Suprapubic skin (tissue), 4 donors: ENCODE data around the gene MACC1. TPM values are rescaled to one million over a fixed set of nuclear protein-coding genes. Genes with fewer than 3 reads are reported as not detected.

ENCODE experiments used
- DNase-seq, 2 donors: peaks; one replicate each; pipeline ENCODE4 v3.0.0-alpha.2; 2019; ENCODE audit warnings: low spot score in 2 of 2
- H3K27ac ChIP-seq: fragments of 200-600 bp; sonication (generic); one replicate; pipeline ENCODE4 v1.5.1; 2019
- H3K27me3 ChIP-seq: fragments of 200-600 bp; sonication (generic); one replicate; pipeline ENCODE4 v1.5.1; 2019
- H3K36me3 ChIP-seq: fragments of 200-600 bp; sonication (generic); one replicate; pipeline ENCODE4 v1.5.1; 2019
- H3K4me1 ChIP-seq: fragments of 200-600 bp; sonication (generic); one replicate; pipeline ENCODE4 v1.5.1; 2019
- H3K4me3 ChIP-seq: fragments of 200-600 bp; sonication (generic); one replicate; pipeline ENCODE4 v1.5.1; 2019; ENCODE audit warnings: mild to moderate bottlenecking
- H3K9me3 ChIP-seq: fragments of 200-600 bp; sonication (generic); one replicate; pipeline ENCODE4 v1.5.1; 2019
- CTCF ChIP-seq, 2 donors: fragments of 200-600 bp in 1 of 2; fragments of 450-650 bp in 1 of 2; sonication (generic) in 1 of 2; IDR thresholded peaks; one replicate each; pipeline ENCODE4 v1.5.1; 2016 to 2019; ENCODE audit warnings: antibody characterized with exemption in 2 of 2, mild to moderate bottlenecking in 1 of 2, moderate library complexity in 1 of 2
- EP300 ChIP-seq: sonication (generic); formaldehyde crosslinking; IDR thresholded peaks from one replicate; pipeline ENCODE4 v1.6.1; 2017; ENCODE audit warnings: antibody characterized with exemption
- POLR2A ChIP-seq, 2 donors: fragments of 450-650 bp; IDR thresholded peaks; one replicate each; pipeline ENCODE4 v1.6.1; 2017; ENCODE audit warnings: antibody characterized with exemption in 2 of 2, mild to moderate bottlenecking in 2 of 2, moderate library complexity in 2 of 2
- POLR2AphosphoS5 ChIP-seq, 3 donors: sonication (generic); formaldehyde crosslinking; IDR thresholded peaks; one replicate each; pipeline ENCODE4 v1.6.1; 2017; ENCODE audit warnings: antibody characterized with exemption in 3 of 3
- WGBS: methylation state at CpG from one replicate; pipeline ENCODE4 v1.1.5; 2018; 5-methylcytosine and 5-hydroxymethylcytosine counted together
- total RNA-seq, 4 donors: library from RNA; depleted of rRNA; stranded (reverse); fragments of >200 nt; gene quantifications; one replicate each; pipeline ENCODE4 v1.1.0, GENCODE V29; 2016

The MACC1 gene
- total RNA-seq, 4 donors from 2014 or later, result 8.6 to 13.0 (median 11.5) TPM

- Histone ChIP-seq H3K9me3 (no peaks in the 10 kb centered on the region), H3K4me1 (peaks cover 21% of the 10 kb centered on the region), H3K27ac (no peak overlapping the region), H3K36me3 (no peaks in the 10 kb centered on the region), H3K27me3 (no peaks in the 10 kb centered on the region), H3K4me3 (no peak overlapping the region)
- DNase-seq, result no peak
- no peak for TF ChIP-seq CTCF (IDR thresholded peaks at IDR 0.05)
- no peak for TF ChIP-seq EP300
- no peak for TF ChIP-seq POLR2A (IDR thresholded peaks at IDR 0.05)
- whole genome bisulfite sequencing, result 85% methylated on average over 2 of the region's 2 CpGs
These were observed 20.4 kb upstream of the MACC1 start for GRCh38 chr7:20237464-20238193.

- H3K9me3 ChIP-seq, result no peaks in the 10 kb centered on the region
- peaks cover 21% of the 10 kb centered on the region for H3K4me1 ChIP-seq
- H3K36me3 ChIP-seq, result no peaks in the 10 kb centered on the region
- DNase-seq, result no peak
- H3K4me3 ChIP-seq, result no peak overlapping the region
- TF ChIP-seq POLR2AphosphoS5 (IDR thresholded peaks at IDR 0.05) (no peak), CTCF (IDR thresholded peaks at IDR 0.05) (no peak), POLR2A (IDR thresholded peaks at IDR 0.05) (no peak)
- H3K27me3 ChIP-seq, result no peaks in the 10 kb centered on the region
- no peak overlapping the region for H3K27ac ChIP-seq
These were observed 19.6 kb upstream of the MACC1 start for GRCh38 chr7:20236790-20237189.

- WGBS, result 91% methylated on average over 6 of the region's 6 CpGs
- TF ChIP-seq CTCF (IDR thresholded peaks at IDR 0.05) (no peak), POLR2AphosphoS5 (IDR thresholded peaks at IDR 0.05) (no peak), EP300 (no peak), POLR2A (IDR thresholded peaks at IDR 0.05) (no peak)
- Histone ChIP-seq H3K4me1 (peaks cover 13% of the 10 kb centered on the region), H3K27ac (no peak overlapping the region), H3K9me3 (no peaks in the 10 kb centered on the region), H3K4me3 (no peak overlapping the region), H3K27me3 (no peaks in the 10 kb centered on the region), H3K36me3 (no peaks in the 10 kb centered on the region)
- DNase-seq, result no peak
These were observed 18.9 kb upstream of the MACC1 start for GRCh38 chr7:20236043-20236442.

GRCh38 chr7:20235288-20235687, 18.1 kb upstream of the MACC1 start:
- no peaks in the 10 kb centered on the region for H3K27me3 ChIP-seq
- H3K27ac ChIP-seq, result no peak overlapping the region
- no peaks in the 10 kb centered on the region for H3K9me3 ChIP-seq
- DNase-seq, result no peak
- 83% methylated on average over 4 of the region's 4 CpGs for WGBS
- TF ChIP-seq POLR2A (IDR thresholded peaks at IDR 0.05) (no peak), CTCF (IDR thresholded peaks at IDR 0.05) (no peak), POLR2AphosphoS5 (IDR thresholded peaks at IDR 0.05) (no peak)
- peaks cover 10% of the 10 kb centered on the region for H3K4me1 ChIP-seq
- H3K36me3 ChIP-seq, result no peaks in the 10 kb centered on the region
- H3K4me3 ChIP-seq, result no peak overlapping the region

- TF ChIP-seq POLR2A (IDR thresholded peaks at IDR 0.05) (no peak), EP300 (no peak), POLR2AphosphoS5 (IDR thresholded peaks at IDR 0.05) (no peak), CTCF (IDR thresholded peaks at IDR 0.05) (no peak)
- Histone ChIP-seq H3K27me3 (no peaks in the 10 kb centered on the region), H3K4me3 (no peak overlapping the region), H3K9me3 (no peaks in the 10 kb centered on the region), H3K27ac (no peak overlapping the region), H3K36me3 (no peaks in the 10 kb centered on the region), H3K4me1 (peaks cover 3% of the 10 kb centered on the region)
- WGBS, result 89% methylated on average over 4 of the region's 4 CpGs
- no peak for DNase-seq
These were observed 16.2 kb upstream of the MACC1 start for GRCh38 chr7:20233362-20233761.
